ENCODE measurements around the gene PRRC2A.

DNA sequence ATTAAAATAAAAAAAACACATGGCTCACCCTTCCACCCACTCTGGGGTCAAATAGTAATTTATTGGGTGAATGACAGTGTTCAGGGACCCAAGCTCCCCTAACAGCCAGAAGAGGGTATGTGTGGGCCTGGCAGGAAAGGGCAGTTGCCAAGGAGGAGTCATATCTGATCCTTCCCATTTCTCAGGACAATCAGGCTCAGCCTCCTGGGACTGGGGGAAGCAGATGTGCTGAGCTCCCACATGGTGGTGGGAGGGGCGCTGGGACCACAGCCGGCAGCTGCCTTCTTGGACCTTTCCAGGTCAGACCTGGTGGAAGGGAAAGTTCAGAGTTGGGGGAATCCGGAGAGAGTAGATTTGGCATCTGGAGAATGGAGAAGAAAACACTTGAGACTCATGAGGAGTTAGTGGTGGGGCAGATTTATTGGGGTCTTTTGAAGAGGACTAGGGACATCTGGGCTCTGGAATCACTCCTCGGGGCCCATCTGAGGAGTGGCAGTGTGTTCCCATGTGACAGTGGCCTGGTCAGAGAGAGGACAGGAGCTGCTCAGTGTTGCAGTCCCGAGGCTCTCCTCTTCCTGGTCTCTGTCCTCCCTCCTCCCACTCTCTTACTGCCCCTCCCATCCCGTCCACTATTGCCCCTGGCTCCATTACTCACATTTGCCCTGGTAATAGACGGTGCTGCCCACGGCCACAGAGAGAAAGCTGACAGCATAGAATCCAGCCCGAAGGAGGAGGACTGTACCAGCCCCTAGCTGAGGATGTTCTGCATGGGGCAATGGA is 31.5 kb upstream of the PRRC2A start:
- TF ChIP-seq POLR2AphosphoS5 (IDR thresholded peaks at IDR 0.05; ENCODE audit: low read depth), result no peak
- TF ChIP-seq, protein P1, sequence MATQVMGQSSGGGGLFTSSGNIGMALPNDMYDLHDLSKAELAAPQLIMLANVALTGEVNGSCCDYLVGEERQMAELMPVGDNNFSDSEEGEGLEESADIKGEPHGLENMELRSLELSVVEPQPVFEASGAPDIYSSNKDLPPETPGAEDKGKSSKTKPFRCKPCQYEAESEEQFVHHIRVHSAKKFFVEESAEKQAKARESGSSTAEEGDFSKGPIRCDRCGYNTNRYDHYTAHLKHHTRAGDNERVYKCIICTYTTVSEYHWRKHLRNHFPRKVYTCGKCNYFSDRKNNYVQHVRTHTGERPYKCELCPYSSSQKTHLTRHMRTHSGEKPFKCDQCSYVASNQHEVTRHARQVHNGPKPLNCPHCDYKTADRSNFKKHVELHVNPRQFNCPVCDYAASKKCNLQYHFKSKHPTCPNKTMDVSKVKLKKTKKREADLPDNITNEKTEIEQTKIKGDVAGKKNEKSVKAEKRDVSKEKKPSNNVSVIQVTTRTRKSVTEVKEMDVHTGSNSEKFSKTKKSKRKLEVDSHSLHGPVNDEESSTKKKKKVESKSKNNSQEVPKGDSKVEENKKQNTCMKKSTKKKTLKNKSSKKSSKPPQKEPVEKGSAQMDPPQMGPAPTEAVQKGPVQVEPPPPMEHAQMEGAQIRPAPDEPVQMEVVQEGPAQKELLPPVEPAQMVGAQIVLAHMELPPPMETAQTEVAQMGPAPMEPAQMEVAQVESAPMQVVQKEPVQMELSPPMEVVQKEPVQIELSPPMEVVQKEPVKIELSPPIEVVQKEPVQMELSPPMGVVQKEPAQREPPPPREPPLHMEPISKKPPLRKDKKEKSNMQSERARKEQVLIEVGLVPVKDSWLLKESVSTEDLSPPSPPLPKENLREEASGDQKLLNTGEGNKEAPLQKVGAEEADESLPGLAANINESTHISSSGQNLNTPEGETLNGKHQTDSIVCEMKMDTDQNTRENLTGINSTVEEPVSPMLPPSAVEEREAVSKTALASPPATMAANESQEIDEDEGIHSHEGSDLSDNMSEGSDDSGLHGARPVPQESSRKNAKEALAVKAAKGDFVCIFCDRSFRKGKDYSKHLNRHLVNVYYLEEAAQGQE (IDR thresholded peaks at IDR 0.05; ENCODE audit: insufficient replicate concordance, low read depth), result no peak
- TF ChIP-seq, protein P2, sequence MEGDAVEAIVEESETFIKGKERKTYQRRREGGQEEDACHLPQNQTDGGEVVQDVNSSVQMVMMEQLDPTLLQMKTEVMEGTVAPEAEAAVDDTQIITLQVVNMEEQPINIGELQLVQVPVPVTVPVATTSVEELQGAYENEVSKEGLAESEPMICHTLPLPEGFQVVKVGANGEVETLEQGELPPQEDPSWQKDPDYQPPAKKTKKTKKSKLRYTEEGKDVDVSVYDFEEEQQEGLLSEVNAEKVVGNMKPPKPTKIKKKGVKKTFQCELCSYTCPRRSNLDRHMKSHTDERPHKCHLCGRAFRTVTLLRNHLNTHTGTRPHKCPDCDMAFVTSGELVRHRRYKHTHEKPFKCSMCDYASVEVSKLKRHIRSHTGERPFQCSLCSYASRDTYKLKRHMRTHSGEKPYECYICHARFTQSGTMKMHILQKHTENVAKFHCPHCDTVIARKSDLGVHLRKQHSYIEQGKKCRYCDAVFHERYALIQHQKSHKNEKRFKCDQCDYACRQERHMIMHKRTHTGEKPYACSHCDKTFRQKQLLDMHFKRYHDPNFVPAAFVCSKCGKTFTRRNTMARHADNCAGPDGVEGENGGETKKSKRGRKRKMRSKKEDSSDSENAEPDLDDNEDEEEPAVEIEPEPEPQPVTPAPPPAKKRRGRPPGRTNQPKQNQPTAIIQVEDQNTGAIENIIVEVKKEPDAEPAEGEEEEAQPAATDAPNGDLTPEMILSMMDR (IDR thresholded peaks at IDR 0.05; ENCODE audit: insufficient read depth, low read length), result no peak
- TF ChIP-seq SPI1 (IDR thresholded peaks at IDR 0.05; ENCODE audit: borderline replicate concordance, low read depth), result no peak
